Measurements from ENCODE around the gene FAT1.

DNA sequence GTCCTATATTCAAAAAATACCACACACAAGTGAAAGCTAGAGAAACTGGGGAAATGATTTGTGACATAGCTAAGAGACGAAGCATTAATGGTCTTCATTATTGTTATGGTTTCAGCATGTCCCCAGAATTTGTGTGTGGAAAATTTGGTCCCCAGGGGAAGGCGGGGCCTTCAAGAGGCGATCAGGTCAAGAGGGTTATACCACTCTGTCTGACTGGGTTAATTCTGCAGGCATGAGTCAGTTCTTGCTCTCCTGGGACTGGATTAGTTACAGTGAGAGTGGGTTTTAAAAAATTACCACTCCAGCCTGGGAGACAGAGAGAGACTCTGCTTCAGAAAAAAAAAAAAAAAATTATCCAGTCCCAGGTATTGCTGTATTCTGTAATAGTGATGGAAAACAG, 166.2 kb downstream of the FAT1 start:
- TF ChIP-seq POLR2A (IDR thresholded peaks at IDR 0.05; ENCODE audit: low read length) (no peak), GATA1 (IDR thresholded peaks at IDR 0.05; ENCODE audit: low read depth, low read length) (no peak)

Data from erythroblast (primary cell).